ENCODE results near the gene IFI6.
"Not testable (repeated sequence)": the region's sequence is repeated elsewhere in the genome, so short reads cannot be mapped to it uniquely, and the experiment has no call there.

IFI6 gene

GRCh38 chr1:27624467-27625178, 47.4 kb downstream of the IFI6 start:
- no peak overlapping the region for H3K4me3 ChIP-seq (ENCODE audit: low read length)

GRCh38 chr1:27623327-27624212, 48.4 kb downstream of the IFI6 start:
- H3K4me3 ChIP-seq (ENCODE audit: low read length) = no peak overlapping the region
- DNase-seq (ENCODE audit: low read depth) = no peak
- TF ChIP-seq CTCF (conservative IDR thresholded peaks at IDR 0.05; ENCODE audit: low read depth, low read length) = no peak

More at GRCh38 chr1:27624467-27625178, 47.4 kb downstream of the IFI6 start:
- no peak for TF ChIP-seq CTCF (conservative IDR thresholded peaks at IDR 0.05; ENCODE audit: low read depth, low read length)
- no peak for DNase-seq (ENCODE audit: low read depth)

- no peak for TF ChIP-seq CTCF (conservative IDR thresholded peaks at IDR 0.05; ENCODE audit: low read depth, low read length)
- no peak overlapping the region for H3K4me3 ChIP-seq (ENCODE audit: low read length)
Observed at GRCh38 chr1:27622828-27623227, 49.2 kb downstream of the IFI6 start.

GRCh38 chr1:27621051-27621920, 50.7 kb downstream of the IFI6 start:
- no peak for DNase-seq (ENCODE audit: low read depth)
- no peak for TF ChIP-seq CTCF (conservative IDR thresholded peaks at IDR 0.05; ENCODE audit: low read depth, low read length)
- no peak overlapping the region for H3K4me3 ChIP-seq (ENCODE audit: low read length)

More at GRCh38 chr1:27622828-27623227, 49.2 kb downstream of the IFI6 start:
- DNase-seq (ENCODE audit: low read depth) = no peak

GRCh38 chr1:27619782-27620438, 52.1 kb downstream of the IFI6 start:
- not testable (repeated sequence) for H3K4me3 ChIP-seq (ENCODE audit: low read length); DNase-seq (ENCODE audit: low read depth)

GRCh38 chr1:27618341-27619082, 53.5 kb downstream of the IFI6 start:
- TF ChIP-seq CTCF (conservative IDR thresholded peaks at IDR 0.05; ENCODE audit: low read depth, low read length) = no peak
- DNase-seq (ENCODE audit: low read depth) = no peak
- H3K4me3 ChIP-seq (ENCODE audit: low read length) = no peak overlapping the region

All from retinal pigment epithelial cell (primary cell).